H1 (cell line): ENCODE measurements around the gene CREB1. TPM values are rescaled to one million over a fixed set of nuclear protein-coding genes. Genes with fewer than 3 reads are reported as not detected.

Experiments
- CTCF ChIA-PET: fragments of 300-600 bp; sonication (Branson Sonifier 250); formaldehyde crosslinking; loops from one replicate; lab custom pipeline; 2021; ENCODE audit not compliant: partially characterized antibody; lab: Charles Lee
- POLR2A ChIA-PET: fragments of 300-600 bp; sonication (Branson Sonifier 250); formaldehyde crosslinking; loops from one replicate; lab custom pipeline; 2021; ENCODE audit warnings: inconsistent platforms; ENCODE audit not compliant: partially characterized antibody; lab: Charles Lee
- DNase-seq, 2 experiments: peaks; one replicate each; pipeline versions ENCODE4 v3.0.0 to v3.0.0-alpha.2; 2010 to 2022; ENCODE audit warnings: low spot score in 2 of 2, low read depth in 1 of 2, mixed read lengths in 1 of 2
- FAIRE-seq: peaks from 2 replicates; lab custom pipeline; 2011; peaks lifted over from hg19 to GRCh38; lab: Jason Lieb, UNC
- H2AFZ ChIP-seq: 2 replicates; pipeline ENCODE4 v1.8.1; 2012; ENCODE audit warnings: low read length, inconsistent platforms
- H2AK5ac ChIP-seq: 2 replicates; pipeline ENCODE4 v1.6.1; 2013; ENCODE audit warnings: low read depth, low read length
- H2BK120ac ChIP-seq: replicated peaks from 2 replicates; pipeline ENCODE3; 2013; ENCODE audit warnings: low read depth, low read length, inconsistent platforms
- H2BK12ac ChIP-seq: 2 replicates; pipeline ENCODE4 v1.6.1; 2013; ENCODE audit warnings: low read depth, low read length
- H2BK15ac ChIP-seq: 2 replicates; pipeline ENCODE4 v1.6.1; 2013; ENCODE audit warnings: low read length
- H2BK20ac ChIP-seq: 2 replicates; pipeline ENCODE4 v1.6.1; 2013; ENCODE audit warnings: low read length
- H2BK5ac ChIP-seq: 2 replicates; pipeline ENCODE4 v1.6.1; 2013; ENCODE audit warnings: low read depth, low read length
- H3K14ac ChIP-seq: 2 replicates; pipeline ENCODE4 v1.6.1; 2013; ENCODE audit warnings: inconsistent platforms; ENCODE audit not compliant: insufficient read length
- H3K18ac ChIP-seq: 2 replicates; pipeline ENCODE4 v1.6.1; 2013; ENCODE audit warnings: low read length; ENCODE audit errors: extremely low read depth
- H3K23ac ChIP-seq: 2 replicates; pipeline ENCODE4 v1.6.1; 2013; ENCODE audit warnings: inconsistent platforms; ENCODE audit not compliant: insufficient read length
- H3K23me2 ChIP-seq: 2 replicates; pipeline ENCODE4 v1.6.1; 2013; ENCODE audit warnings: low read depth, low read length
- H3K27ac ChIP-seq: 2 replicates; pipeline ENCODE4 v1.6.1; 2011; ENCODE audit warnings: low read depth, low read length, inconsistent platforms
- H3K27me3 ChIP-seq, 4 experiments: replicated peaks in 1 of 4; 1 replicate in 1 of 4; 2 replicates in 3 of 4; pipeline versions ENCODE4 v1.6.1 to v1.8.1; 2011 to 2013; ENCODE audit warnings: low read length in 3 of 4, mild to moderate bottlenecking in 3 of 4, inconsistent platforms in 2 of 4, mixed read lengths in 2 of 4, moderate library complexity in 1 of 4; ENCODE audit not compliant: control insufficient read depth in 3 of 4, insufficient read depth in 3 of 4; ENCODE audit errors: extremely low read depth in 1 of 4
- H3K36me3 ChIP-seq, 4 experiments: 2 replicates each; pipeline versions ENCODE4 v1.6.1 to v1.8.1; 2011 to 2013; ENCODE audit warnings: mild to moderate bottlenecking in 4 of 4, low read length in 3 of 4, moderate library complexity in 2 of 4, control low read depth in 1 of 4, inconsistent platforms in 1 of 4; ENCODE audit not compliant: insufficient read depth in 4 of 4, control insufficient read depth in 2 of 4
- H3K4ac ChIP-seq: replicated peaks from 2 replicates; pipeline ENCODE3; 2013; ENCODE audit warnings: low read length, low read depth, mixed read lengths, inconsistent platforms; ENCODE audit not compliant: insufficient read length
- H3K4me1 ChIP-seq, 4 experiments: replicated peaks in 1 of 4; 1 replicate in 1 of 4; 2 replicates in 3 of 4; pipeline versions ENCODE4 v1.6.1 to v1.8.1; 2011 to 2013; ENCODE audit warnings: low read length in 3 of 4, inconsistent platforms in 2 of 4, mixed read lengths in 1 of 4; ENCODE audit not compliant: insufficient read depth in 4 of 4, control insufficient read depth in 3 of 4
- H3K4me2 ChIP-seq, 2 experiments: 2 replicates each; pipeline versions ENCODE4 v1.6.1 to v1.8.1; 2011 to 2013; ENCODE audit warnings: low read depth in 2 of 2, low read length in 2 of 2, control low read depth in 1 of 2, inconsistent platforms in 1 of 2, mild to moderate bottlenecking in 1 of 2; ENCODE audit not compliant: insufficient read depth in 1 of 2
- H3K4me3 ChIP-seq, 4 experiments: fragments of 200-600, 300-600 bp in 1 of 4; sonication (generic), shearing (Covaris generic), sonication (Bioruptor Twin) in 1 of 4; 2 replicates each; pipeline versions ENCODE4 v1.5.1 to v1.8.1; 2011 to 2016; ENCODE audit warnings: low read length in 4 of 4, low read depth in 3 of 4, control low read depth in 2 of 4, inconsistent platforms in 2 of 4, mild to moderate bottlenecking in 2 of 4, mixed read lengths in 1 of 4, moderate library complexity in 1 of 4; ENCODE audit not compliant: insufficient read depth in 2 of 4; ENCODE audit errors: extremely low read depth in 1 of 4
- H3K56ac ChIP-seq: replicated peaks from 2 replicates; pipeline ENCODE3; 2013; ENCODE audit warnings: low read depth, mild to moderate bottlenecking, mixed read lengths, low read length, inconsistent platforms; ENCODE audit not compliant: insufficient read length
- H3K79me1 ChIP-seq: 2 replicates; pipeline ENCODE4 v1.6.1; 2013; ENCODE audit warnings: low read depth, low read length, control low read depth
- H3K79me2 ChIP-seq, 2 experiments: 2 replicates each; pipeline versions ENCODE4 v1.6.1 to v1.8.1; 2012 to 2013; ENCODE audit warnings: low read length in 2 of 2, mild to moderate bottlenecking in 2 of 2, inconsistent platforms in 1 of 2; ENCODE audit not compliant: insufficient read depth in 2 of 2, control insufficient read depth in 1 of 2
- H3K9ac ChIP-seq, 4 experiments: replicated peaks in 1 of 4; 1 replicate in 1 of 4; 2 replicates in 3 of 4; pipeline versions ENCODE4 v1.6.1 to v1.8.1; 2011 to 2013; ENCODE audit warnings: low read depth in 3 of 4, low read length in 3 of 4, control low read depth in 2 of 4, mild to moderate bottlenecking in 2 of 4, moderate library complexity in 2 of 4, inconsistent platforms in 1 of 4; ENCODE audit errors: extremely low read depth in 1 of 4
- H3K9me3 ChIP-seq, 2 experiments: 2 replicates each; pipeline versions ENCODE4 v1.6.1 to v1.8.1; 2012 to 2013; ENCODE audit warnings: mild to moderate bottlenecking in 2 of 2, moderate library complexity in 2 of 2, control low read depth in 1 of 2, inconsistent platforms in 1 of 2, low read depth in 1 of 2, low read length in 1 of 2, mixed read lengths in 1 of 2; ENCODE audit not compliant: insufficient read depth in 2 of 2
- H4K20me1 ChIP-seq, 2 experiments: replicated peaks in 1 of 2; 2 replicates each; pipeline versions ENCODE3 to v1.8.1; 2011 to 2013; ENCODE audit warnings: inconsistent platforms in 2 of 2, low read length in 2 of 2, mild to moderate bottlenecking in 1 of 2; ENCODE audit not compliant: insufficient read depth in 2 of 2, control insufficient read depth in 1 of 2
- H4K5ac ChIP-seq: 2 replicates; pipeline ENCODE4 v1.6.1; 2013; ENCODE audit warnings: low read length, low read depth, mixed read lengths, inconsistent platforms; ENCODE audit not compliant: insufficient read length
- H4K8ac ChIP-seq: 2 replicates; pipeline ENCODE4 v1.8.0; 2013; ENCODE audit warnings: mild to moderate bottlenecking, moderate library complexity, low read length, inconsistent platforms; ENCODE audit not compliant: insufficient read depth; ENCODE audit errors: extremely low read depth
- H4K91ac ChIP-seq: replicated peaks from 2 replicates; pipeline ENCODE3; 2013; ENCODE audit warnings: low read length, mixed read lengths, inconsistent platforms; ENCODE audit not compliant: insufficient read length
- ASH2L ChIP-seq: fragments of 200-600, 300-600 bp; sonication (generic); IDR thresholded peaks from one replicate; pipeline ENCODE4 v1.7.1; 2017; ENCODE audit warnings: low read length
- POLR2A ChIP-seq, 2 experiments: IDR thresholded peaks; 1 replicate in 1 of 2; 2 replicates in 1 of 2; pipeline ENCODE4 v1.6.1; 2011; ENCODE audit warnings: low read depth in 2 of 2, low read length in 2 of 2, mild to moderate bottlenecking in 2 of 2; ENCODE audit errors: control extremely low read depth in 1 of 2
- RBBP5 ChIP-seq: IDR thresholded peaks from 2 replicates; pipeline ENCODE4 v1.7.1; 2012; ENCODE audit warnings: low read depth, mild to moderate bottlenecking, inconsistent platforms, low read length, moderate library complexity, borderline replicate concordance
- TBP ChIP-seq: IDR thresholded peaks from 2 replicates; pipeline ENCODE4 v1.6.1; 2011; ENCODE audit warnings: low read depth, low read length, improper control_type of control experiment
- WGBS, 2 experiments: shearing (Covaris generic) in 1 of 2; methylation state at CpG; one replicate each; pipeline versions ENCODE4 v1.1.6 to v1.1.7; 2013 to 2015; ENCODE audit warnings: low lambda C conversion rate in 2 of 2, mixed read lengths in 2 of 2, inconsistent platforms in 1 of 2, low coverage in 1 of 2, missing lambda C conversion rate in 1 of 2; ENCODE audit not compliant: insufficient replicate concordance in 2 of 2, insufficient coverage in 1 of 2, insufficient read length in 1 of 2; ENCODE audit errors: extremely low coverage in 1 of 2, missing lambda C conversion rate in 1 of 2; 5-methylcytosine and 5-hydroxymethylcytosine counted together
- long read RNA-seq, 2 experiments: library from RNA in 1 of 2; library from capped mRNA in 1 of 2; stranded (forward); transcript quantifications; one replicate each; pipeline ENCODE4 v2.0.0, GENCODE V29; 2021; ENCODE audit warnings: inconsistent platforms in 1 of 2
- polyA minus RNA-seq, 3 experiments: library from RNA; depleted of rRNA, polyadenylated mRNA; stranded (reverse); fragments of >200 nt; gene quantifications; 1 replicate in 2 of 3; 2 replicates in 1 of 3; pipeline ENCODE4 v1.2.3, GENCODE V29; 2011
- polyA plus RNA-seq, 7 experiments: library from polyadenylated mRNA; depleted of rRNA in 3 of 7; stranded (reverse) in 5 of 7; unstranded in 2 of 7; fragments of >200 nt in 5 of 7; fragments of 200-250 nt in 2 of 7; gene quantifications; 1 replicate in 5 of 7; 2 replicates in 1 of 7; 4 replicates in 1 of 7; pipeline versions ENCODE4 v1.2.1 to v1.2.3, GENCODE V29; 2011 to 2013; ENCODE audit warnings: missing spikeins in 2 of 7, mixed read lengths in 2 of 7
- total RNA-seq: library from RNA; stranded (reverse); fragmentation: NEBNext Ultra II Directional; extraction: Animal tissue kit (Norgen Biotek cat#: 25700); gene quantifications from 2 replicates; pipeline ENCODE4 v1.2.1, GENCODE V29; 2021
- TF ChIP-seq, protein P1 (sequence below), 3 experiments: IDR thresholded peaks; 1 replicate in 2 of 3; 2 replicates in 1 of 3; pipeline versions ENCODE4 v1.5.1 to v1.6.1; 2011; ENCODE audit warnings: low read length in 3 of 3, mild to moderate bottlenecking in 3 of 3, inconsistent platforms in 2 of 3, low read depth in 1 of 3, moderate library complexity in 1 of 3; ENCODE audit not compliant: insufficient read depth in 1 of 3; ENCODE audit errors: control extremely low read depth in 1 of 3

Gene CREB1
- total RNA-seq (97.4 and 99.0 TPM in 2 replicates), polyA plus RNA-seq (2011; rRNA removed) (32.2 and 46.3 TPM in 2 replicates), polyA minus RNA-seq (2011; rRNA and poly(A)+ RNA removed) (220 and 369 TPM in 2 replicates)
- polyA plus RNA-seq (2011; cell fraction: cytosol; rRNA removed) = 42.5 TPM
- 69.6 TPM for polyA plus RNA-seq (2011; cell fraction: nucleus; rRNA removed)
- polyA plus RNA-seq (2012, experiment 1 of 2) = 46.2 to 59.9 TPM (median 57.8 TPM) in 4 replicates
- 3.6 TPM for polyA plus RNA-seq (2012, experiment 2 of 2)
- polyA plus RNA-seq (2013, experiment 1 of 2) = 48.0 TPM
- 52.3 TPM for polyA plus RNA-seq (2013, experiment 2 of 2)
- 79.6 TPM for polyA minus RNA-seq (2011; cell fraction: cytosol; rRNA and poly(A)+ RNA removed)
- polyA minus RNA-seq (2011; cell fraction: nucleus; rRNA and poly(A)+ RNA removed) = 189 TPM
- long read RNA-seq, experiment 1, full-length matches to known transcripts = 10 of 38 reads
- long read RNA-seq, experiment 1, partial matches to known transcripts = 8 of 38 reads
- long read RNA-seq, experiment 1, other reads (novel, unspliced or antisense) = 20 of 38 reads
- long read RNA-seq, experiment 2, full-length matches to known transcripts = 35 of 51 reads
- long read RNA-seq, experiment 2, partial matches to known transcripts = 2 of 51 reads
- long read RNA-seq, experiment 2, other reads (novel, unspliced or antisense) = 14 of 51 reads

DNA sequence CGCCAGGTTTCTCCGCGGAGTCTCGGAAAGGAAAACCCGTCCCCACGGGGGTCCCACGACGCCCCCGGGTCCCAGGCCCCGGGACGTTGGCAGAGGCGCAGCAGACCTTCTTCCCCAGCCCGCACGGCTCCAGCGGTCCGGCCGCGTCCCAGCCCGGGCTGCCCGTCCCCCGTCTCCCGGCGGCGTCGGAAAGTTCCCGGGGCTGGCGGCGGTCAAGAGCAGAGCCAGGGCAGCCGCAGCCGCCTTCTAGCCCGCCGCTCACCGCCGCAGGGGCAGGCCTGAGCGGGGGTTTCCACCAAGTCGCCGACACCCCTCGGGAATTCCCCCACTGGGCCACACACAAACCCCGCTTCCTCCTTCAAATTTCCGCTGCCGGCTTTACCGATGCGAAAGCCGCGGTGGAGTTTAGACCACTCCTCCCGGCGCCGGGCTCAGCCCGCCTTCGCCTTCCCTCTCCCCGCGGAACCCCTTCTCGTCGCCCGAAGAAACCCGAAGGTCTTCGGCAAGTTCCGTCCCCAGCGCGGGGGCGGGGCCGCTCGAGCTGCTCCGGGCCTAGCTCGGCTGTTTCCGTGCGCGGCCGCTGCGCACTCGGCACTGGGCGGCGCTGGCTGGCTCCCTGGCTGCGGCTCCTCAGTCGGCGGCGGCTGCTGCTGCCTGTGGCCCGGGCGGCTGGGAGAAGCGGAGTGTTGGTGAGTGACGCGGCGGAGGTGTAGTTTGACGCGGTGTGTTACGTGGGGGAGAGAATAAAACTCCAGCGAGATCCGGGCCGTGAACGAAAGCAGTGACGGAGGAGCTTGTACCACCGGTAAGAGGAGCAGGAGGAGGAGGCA is at the start of gene CREB1:
TSS of gene CREB1 (plus strand) at position 633 of the 830 bp plus-strand sequence. CDS start 25,674 bp downstream, outside the sequence.
- peak within 1 kb of the TSS; percentile 96; the same call in 1 of the 2 replicates for H2AFZ ChIP-seq
- peak within 1 kb of the TSS; percentile 74 for H3K4ac ChIP-seq
- ChIA-PET CTCF (interaction anchor here (0.9 kb wide), 1 partner anchor 95 kb away, joined by 3 read pairs; no protein-coding TSS in a partner anchor), POLR2A (interaction anchor here (0.6 to 7.0 kb wide), 18 partner anchors 9 to 1348 kb away, joined by 3 to 51 read pairs (median 3); partner anchors contain the start of genes KLF7 and METTL21A)
- H3K36me3 ChIP-seq = peaks cover 0 to 1% (median 0%) of the 10 kb centered on the region in 4 experiments; a peak in 2 of 8 replicates
- no peak within 1 kb of the TSS for H2BK120ac ChIP-seq
- no peak within 1 kb of the TSS for H2BK15ac ChIP-seq
- peak within 1 kb of the TSS; percentile 100 for H4K8ac ChIP-seq
- peak within 1 kb of the TSS; percentile 71 to 98 (median 98) for H3K4me3 ChIP-seq
- 2% methylated on average over 77 of the region's 92 CpGs; no CpG with 5 or more reads in 1 of the 2 experiments for WGBS, 2 experiments
- peak within 1 kb of the TSS; percentile 90; the same call in 1 of the 2 replicates for H2BK12ac ChIP-seq
- no peaks in the 10 kb centered on the region for H3K79me1 ChIP-seq
- no peak within 1 kb of the TSS for H3K23ac ChIP-seq
- H3K23me2 ChIP-seq = peaks cover 7% of the 10 kb centered on the region
- H3K4me1 ChIP-seq = peaks cover 0 to 5% (median 2%) of the 10 kb centered on the region in 4 experiments; a peak in 4 of 7 replicates
- peak within 1 kb of the TSS; percentile 90 for H4K5ac ChIP-seq
- H3K27me3 ChIP-seq = peaks cover 0 to 7% (median 5%) of the 10 kb centered on the region in 4 experiments; a peak in 4 of 7 replicates
- H3K27ac ChIP-seq = peak within 1 kb of the TSS; percentile 98
- FAIRE-seq (no peak), DNase-seq (peak; percentile 91 to 100)
- peak within 1 kb of the TSS; percentile 99 for H4K91ac ChIP-seq
- H3K56ac ChIP-seq = peak within 1 kb of the TSS; percentile 93
- peak within 1 kb of the TSS; percentile 98 for H2BK5ac ChIP-seq
- no peak within 1 kb of the TSS for H2BK20ac ChIP-seq
- no peak within 1 kb of the TSS for H3K14ac ChIP-seq
- H2AK5ac ChIP-seq = 0 out of 2 replicates have a peak within 1 kb of the TSS, but pooled peaks have one; percentile 94
- peak within 1 kb of the TSS; percentile 86 to 91 for H3K4me2 ChIP-seq
- peak within 1 kb of the TSS; percentile 98 to 99 (median 99) for H3K9ac ChIP-seq
- no peaks in the 10 kb centered on the region for H3K9me3 ChIP-seq
- H3K18ac ChIP-seq = peak within 1 kb of the TSS; percentile 92
- peaks cover 18 to 41% of the 10 kb centered on the region in 2 experiments; a peak in 3 of 4 replicates for H3K79me2 ChIP-seq
- peaks cover 3 to 5% of the 10 kb centered on the region in 2 experiments for H4K20me1 ChIP-seq
- TF ChIP-seq ASH2L = peak; percentile 79
- TF ChIP-seq, protein P1, sequence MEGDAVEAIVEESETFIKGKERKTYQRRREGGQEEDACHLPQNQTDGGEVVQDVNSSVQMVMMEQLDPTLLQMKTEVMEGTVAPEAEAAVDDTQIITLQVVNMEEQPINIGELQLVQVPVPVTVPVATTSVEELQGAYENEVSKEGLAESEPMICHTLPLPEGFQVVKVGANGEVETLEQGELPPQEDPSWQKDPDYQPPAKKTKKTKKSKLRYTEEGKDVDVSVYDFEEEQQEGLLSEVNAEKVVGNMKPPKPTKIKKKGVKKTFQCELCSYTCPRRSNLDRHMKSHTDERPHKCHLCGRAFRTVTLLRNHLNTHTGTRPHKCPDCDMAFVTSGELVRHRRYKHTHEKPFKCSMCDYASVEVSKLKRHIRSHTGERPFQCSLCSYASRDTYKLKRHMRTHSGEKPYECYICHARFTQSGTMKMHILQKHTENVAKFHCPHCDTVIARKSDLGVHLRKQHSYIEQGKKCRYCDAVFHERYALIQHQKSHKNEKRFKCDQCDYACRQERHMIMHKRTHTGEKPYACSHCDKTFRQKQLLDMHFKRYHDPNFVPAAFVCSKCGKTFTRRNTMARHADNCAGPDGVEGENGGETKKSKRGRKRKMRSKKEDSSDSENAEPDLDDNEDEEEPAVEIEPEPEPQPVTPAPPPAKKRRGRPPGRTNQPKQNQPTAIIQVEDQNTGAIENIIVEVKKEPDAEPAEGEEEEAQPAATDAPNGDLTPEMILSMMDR (IDR thresholded peaks at IDR 0.05; ENCODE audit: control extremely low read depth in 1 of 3, insufficient read depth in 1 of 3, low read depth in 1 of 3, low read length in 3 of 3) = peak in 1 of 3 experiments; percentile 9; a peak in 1 of 4 replicates
- peak; percentile 50; the same call in 1 of the 2 replicates for TF ChIP-seq RBBP5
- TF ChIP-seq POLR2A (IDR thresholded peaks at IDR 0.05; ENCODE audit: control extremely low read depth in 1 of 2, low read depth in 2 of 2, low read length in 2 of 2) = peak; percentile 77 to 96; a peak in 2 of 3 replicates
- peak; percentile 88 for TF ChIP-seq TBP
